ENCODE measurements around the gene NLRP6.
A peak's percentile ranks its signal among the peaks of the same experiment; 100 is the strongest.

The NLRP6 gene

DNA sequence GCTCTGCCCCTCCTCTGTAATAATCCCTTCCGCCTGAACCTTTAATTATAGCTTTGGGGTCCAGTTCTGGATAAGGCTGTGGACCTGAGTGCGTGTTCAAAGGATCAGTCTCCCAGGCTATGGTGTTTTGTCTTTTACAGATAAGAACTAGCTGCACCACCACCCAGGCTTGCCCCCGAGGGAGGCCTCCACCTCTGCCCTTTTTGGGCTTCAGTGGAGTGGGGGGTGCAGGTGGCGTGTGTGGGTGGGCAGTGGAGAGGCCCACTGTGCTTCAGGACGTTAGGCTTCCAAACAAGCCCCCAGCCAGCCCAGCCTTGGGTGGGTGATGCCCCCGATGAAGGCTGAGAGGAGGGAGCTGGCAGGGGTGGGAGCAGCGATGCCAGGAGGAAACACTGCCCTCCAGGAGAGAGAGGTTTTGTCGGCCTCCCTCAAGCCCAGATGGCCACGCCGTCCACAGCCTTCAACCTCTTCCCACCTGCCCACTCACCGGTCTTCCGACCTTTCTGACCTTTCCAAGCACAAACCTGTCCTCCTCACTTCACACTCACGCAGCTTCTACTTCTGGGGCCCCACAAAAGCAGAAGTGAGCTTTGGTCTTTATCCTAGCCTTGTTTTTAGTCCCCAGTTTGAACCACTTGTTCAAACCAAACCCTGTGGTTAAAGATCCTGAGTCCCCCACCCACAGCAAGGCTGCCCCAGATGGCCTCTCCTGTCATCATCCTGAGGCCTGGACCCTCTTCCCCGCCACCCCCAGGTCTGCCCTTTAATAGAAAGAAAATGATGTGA lies 21.1 kb upstream of the NLRP6 start:
- H3K36me3 ChIP-seq (ENCODE audit: control insufficient read depth, low read length) = peaks cover 16% of the 10 kb centered on the region
- no peak for TF ChIP-seq EZH2phosphoT487 (IDR thresholded peaks at IDR 0.05; ENCODE audit: borderline replicate concordance, low read length)
- TF ChIP-seq, protein P1, sequence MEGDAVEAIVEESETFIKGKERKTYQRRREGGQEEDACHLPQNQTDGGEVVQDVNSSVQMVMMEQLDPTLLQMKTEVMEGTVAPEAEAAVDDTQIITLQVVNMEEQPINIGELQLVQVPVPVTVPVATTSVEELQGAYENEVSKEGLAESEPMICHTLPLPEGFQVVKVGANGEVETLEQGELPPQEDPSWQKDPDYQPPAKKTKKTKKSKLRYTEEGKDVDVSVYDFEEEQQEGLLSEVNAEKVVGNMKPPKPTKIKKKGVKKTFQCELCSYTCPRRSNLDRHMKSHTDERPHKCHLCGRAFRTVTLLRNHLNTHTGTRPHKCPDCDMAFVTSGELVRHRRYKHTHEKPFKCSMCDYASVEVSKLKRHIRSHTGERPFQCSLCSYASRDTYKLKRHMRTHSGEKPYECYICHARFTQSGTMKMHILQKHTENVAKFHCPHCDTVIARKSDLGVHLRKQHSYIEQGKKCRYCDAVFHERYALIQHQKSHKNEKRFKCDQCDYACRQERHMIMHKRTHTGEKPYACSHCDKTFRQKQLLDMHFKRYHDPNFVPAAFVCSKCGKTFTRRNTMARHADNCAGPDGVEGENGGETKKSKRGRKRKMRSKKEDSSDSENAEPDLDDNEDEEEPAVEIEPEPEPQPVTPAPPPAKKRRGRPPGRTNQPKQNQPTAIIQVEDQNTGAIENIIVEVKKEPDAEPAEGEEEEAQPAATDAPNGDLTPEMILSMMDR (IDR thresholded peaks at IDR 0.05; ENCODE audit: low read depth, low read length, poor library complexity, severe bottlenecking) = no peak
- no peaks in the 10 kb centered on the region for H3K79me2 ChIP-seq (ENCODE audit: control insufficient read depth, low read length)
- H3K27me3 ChIP-seq (ENCODE audit: control insufficient read depth, low read length) = no peaks in the 10 kb centered on the region
- H3K4me1 ChIP-seq (ENCODE audit: control insufficient read depth, low read length) = peaks cover 40% of the 10 kb centered on the region
- peak overlapping the region; percentile 15 for H3K4me2 ChIP-seq (ENCODE audit: low read length)
- H3K4me3 ChIP-seq (ENCODE audit: low read length) = no peak overlapping the region
- no peak overlapping the region for H3K27ac ChIP-seq (ENCODE audit: low read depth, low read length)
- H3F3A ChIP-seq (ENCODE audit: control insufficient read depth, insufficient read depth) = peaks cover 7% of the 10 kb centered on the region
- no peaks in the 10 kb centered on the region for H4K20me1 ChIP-seq (ENCODE audit: control insufficient read depth, insufficient read depth, low read depth, low read length)
- no peaks in the 10 kb centered on the region for H3K9me3 ChIP-seq (ENCODE audit: control insufficient read depth, insufficient read depth, low read length)
- no peaks in the 10 kb centered on the region for H3K9me2 ChIP-seq (replicated peaks; ENCODE audit: control insufficient read depth, low read length)

DNA sequence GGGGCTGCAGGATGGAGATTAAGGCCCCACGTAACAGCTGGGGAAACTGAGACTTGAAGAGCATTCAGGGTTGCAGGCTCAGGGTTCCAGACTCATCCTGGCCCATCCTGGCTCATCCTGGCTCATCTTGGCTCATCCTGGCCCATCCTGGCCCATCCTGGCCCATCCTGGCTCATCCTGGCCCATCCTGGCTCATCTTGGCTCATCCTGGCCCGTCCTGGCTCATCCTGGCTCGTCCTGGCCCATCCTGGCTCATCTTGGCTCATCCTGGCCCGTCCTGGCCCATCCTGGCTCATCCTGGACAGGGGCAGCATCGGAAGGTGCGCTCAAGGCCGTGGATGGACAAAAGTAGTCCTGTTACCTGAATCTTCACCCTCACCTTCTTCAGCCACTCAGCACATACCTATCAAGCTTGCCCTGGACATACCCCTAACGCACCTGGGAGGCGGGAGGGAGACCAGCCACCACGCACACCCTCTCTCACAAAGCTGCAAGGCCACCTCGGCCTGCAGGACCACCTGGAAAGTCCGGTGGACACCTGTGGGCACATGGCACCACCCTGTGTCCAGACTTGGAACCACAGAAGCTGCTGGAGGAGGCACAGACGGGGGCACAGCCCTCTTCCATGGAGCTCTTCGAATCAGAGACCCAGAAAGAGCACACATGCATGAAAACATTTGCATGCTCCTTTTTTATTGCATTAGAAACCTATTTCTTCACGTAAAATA lies 20.3 kb upstream of the NLRP6 start:
- H3K9me2 ChIP-seq (replicated peaks; ENCODE audit: control insufficient read depth, low read length) = no peaks in the 10 kb centered on the region
- TF ChIP-seq, protein P1 (IDR thresholded peaks at IDR 0.05; ENCODE audit: low read depth, low read length, poor library complexity, severe bottlenecking) = peak; percentile 44
- no peak for TF ChIP-seq EZH2phosphoT487 (IDR thresholded peaks at IDR 0.05; ENCODE audit: borderline replicate concordance, low read length)
- H3K36me3 ChIP-seq (ENCODE audit: control insufficient read depth, low read length) = peaks cover 9% of the 10 kb centered on the region
- H3K27ac ChIP-seq (ENCODE audit: low read depth, low read length) = no peak overlapping the region
- no peaks in the 10 kb centered on the region for H3K79me2 ChIP-seq (ENCODE audit: control insufficient read depth, low read length)
- H3K4me1 ChIP-seq (ENCODE audit: control insufficient read depth, low read length) = peaks cover 45% of the 10 kb centered on the region
- H3K27me3 ChIP-seq (ENCODE audit: control insufficient read depth, low read length) = no peaks in the 10 kb centered on the region
- H3K4me2 ChIP-seq (ENCODE audit: low read length) = peak overlapping the region; percentile 15
- peaks cover 7% of the 10 kb centered on the region for H3F3A ChIP-seq (ENCODE audit: control insufficient read depth, insufficient read depth)
- no peak overlapping the region for H3K4me3 ChIP-seq (ENCODE audit: low read length)
- H4K20me1 ChIP-seq (ENCODE audit: control insufficient read depth, insufficient read depth, low read depth, low read length) = no peaks in the 10 kb centered on the region
- H3K9me3 ChIP-seq (ENCODE audit: control insufficient read depth, insufficient read depth, low read length) = no peaks in the 10 kb centered on the region

DNA sequence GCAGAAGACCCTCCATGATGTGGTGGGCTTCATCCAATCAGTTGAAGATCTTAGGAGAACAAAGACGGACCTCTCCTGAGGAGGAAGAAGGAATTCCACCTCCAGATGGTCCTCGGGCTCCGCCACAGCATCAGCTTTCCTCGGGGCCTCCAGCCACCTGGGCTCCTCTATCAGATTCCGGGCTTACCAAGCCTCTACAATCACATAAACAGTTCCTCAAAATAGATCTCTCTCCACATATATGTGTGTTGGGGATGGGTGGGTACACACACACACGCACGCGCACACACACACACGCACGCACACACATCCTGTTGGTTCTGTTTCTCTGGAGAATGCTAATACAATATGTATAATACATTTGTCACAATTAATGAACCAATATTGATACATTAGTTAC lies 18.8 kb upstream of the NLRP6 start:
- Histone ChIP-seq H3K4me2 (ENCODE audit: low read length) (no peak overlapping the region), H4K20me1 (ENCODE audit: control insufficient read depth, insufficient read depth, low read depth, low read length) (no peaks in the 10 kb centered on the region), H3K27me3 (ENCODE audit: control insufficient read depth, low read length) (no peaks in the 10 kb centered on the region), H3K36me3 (ENCODE audit: control insufficient read depth, low read length) (no peaks in the 10 kb centered on the region), H3K9me2 (replicated peaks; ENCODE audit: control insufficient read depth, low read length) (no peaks in the 10 kb centered on the region), H3K79me2 (ENCODE audit: control insufficient read depth, low read length) (no peaks in the 10 kb centered on the region), H3K4me3 (ENCODE audit: low read length) (no peak overlapping the region), H3K4me1 (ENCODE audit: control insufficient read depth, low read length) (peaks cover 45% of the 10 kb centered on the region), H3K27ac (ENCODE audit: low read depth, low read length) (no peak overlapping the region), H3K9me3 (ENCODE audit: control insufficient read depth, insufficient read depth, low read length) (no peaks in the 10 kb centered on the region), H3F3A (ENCODE audit: control insufficient read depth, insufficient read depth) (peaks cover 11% of the 10 kb centered on the region)
- TF ChIP-seq, protein P1 (IDR thresholded peaks at IDR 0.05; ENCODE audit: low read depth, low read length, poor library complexity, severe bottlenecking) = no peak
